ENCODE data around the gene ATG4C. TPM values are rescaled to one million over a fixed set of nuclear protein-coding genes. Genes with fewer than 3 reads are reported as not detected.

ATG4C gene
- total and polyA plus RNA-seq, 10 of the 15 experiments (the other 5 are each of a cell fraction or from before 2014, with no cell fraction given), result 8.1 to 30.9 (median 18.9) TPM

DNA sequence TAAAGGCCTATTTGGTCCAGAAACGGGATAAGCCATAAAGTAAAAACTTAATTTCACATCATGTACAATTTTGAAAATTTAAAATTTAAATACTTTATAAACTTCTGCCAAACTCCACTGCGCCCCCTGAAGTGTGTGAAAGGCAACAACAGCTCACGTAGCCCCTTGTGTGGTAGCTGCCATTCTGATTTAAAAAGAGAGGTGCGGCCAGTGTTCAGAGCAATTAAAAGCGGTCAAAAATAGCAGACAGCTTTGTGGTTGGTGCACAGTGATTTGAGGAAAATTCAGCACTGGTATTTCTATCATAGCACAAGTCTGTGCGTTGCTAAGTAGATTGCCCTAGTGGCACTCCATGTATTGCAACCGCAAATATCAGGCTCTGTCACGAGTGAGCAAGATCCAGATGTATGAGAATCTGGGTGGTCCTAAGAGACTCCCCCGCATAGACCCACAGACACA, 122.5 kb downstream of the ATG4C start:
- Histone ChIP-seq H4K20me1 (ENCODE audit: control insufficient read depth, insufficient read depth) (no peaks in the 10 kb centered on the region), H3K9ac (ENCODE audit: control insufficient read depth, insufficient read depth, low read length) (no peak overlapping the region), H3K4me1 (ENCODE audit: control insufficient read depth, insufficient read depth, low read length) (no peaks in the 10 kb centered on the region), H3K27me3 (replicated peaks in 1 of 2; ENCODE audit: control insufficient read depth in 2 of 2, insufficient read depth in 2 of 2, low read length in 1 of 2) (no peaks in the 10 kb centered on the region), H3K4me2 (ENCODE audit: control insufficient read depth, insufficient read depth) (no peak overlapping the region), H3K4me3 (no peak overlapping the region), H3K36me3 (ENCODE audit: control insufficient read depth in 2 of 2, insufficient read depth in 2 of 2, low read length in 1 of 2) (no peaks in the 10 kb centered on the region), H3K9me3 (replicated peaks; ENCODE audit: control insufficient read depth, insufficient read depth, low read length) (no peaks in the 10 kb centered on the region), H3K27ac (ENCODE audit: control insufficient read depth, insufficient read depth) (no peak overlapping the region), H3K79me2 (ENCODE audit: control insufficient read depth, insufficient read depth, low read length) (no peaks in the 10 kb centered on the region), H2AFZ (ENCODE audit: control insufficient read depth, low read depth, low read length) (no peak overlapping the region)
- POLR2A ChIA-PET, result interaction anchor here (0.6 to 0.9 kb wide), 2 partner anchors 68 to 293 kb away, joined by 3 read pairs; no protein-coding TSS in a partner anchor
- 59% methylated on average over 9 of the region's 9 CpGs for WGBS (ENCODE audit: insufficient coverage, insufficient replicate concordance, low lambda C conversion rate, missing lambda C conversion rate)
- FAIRE-seq (no peak), DNase-seq (ENCODE audit: low read depth, low spot score) (no peak), ATAC-seq (peak; percentile 31; the same call in 2 of the 3 replicates)
- SMC1A ChIA-PET (ENCODE audit: uncharacterized antibody, unreplicated experiment), result interaction anchor here (1.5 to 1.7 kb wide), 2 partner anchors 65 to 68 kb away, joined by 4 to 10 read pairs; no protein-coding TSS in a partner anchor
- CTCF ChIA-PET, result interaction anchor here (0.5 to 2.6 kb wide), 8 partner anchors 10 to 1050 kb away, joined by 3 to 18 read pairs (median 5); no protein-coding TSS in a partner anchor
- RAD21 ChIA-PET (ENCODE audit: unreplicated experiment), result interaction anchor here (1.0 to 1.2 kb wide), 2 partner anchors 65 to 67 kb away, joined by 3 to 6 read pairs; no protein-coding TSS in a partner anchor
- no TSS peak for BruUV-seq (replicated peaks)
- in situ Hi-C loops (cut with MboI) (no loop called here), intact Hi-C loops (cut with micrococcal nuclease; ENCODE audit: unreplicated experiment) (no loop called here)
- TF ChIP-seq, protein P1, sequence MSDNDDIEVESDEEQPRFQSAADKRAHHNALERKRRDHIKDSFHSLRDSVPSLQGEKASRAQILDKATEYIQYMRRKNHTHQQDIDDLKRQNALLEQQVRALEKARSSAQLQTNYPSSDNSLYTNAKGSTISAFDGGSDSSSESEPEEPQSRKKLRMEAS (IDR thresholded peaks at IDR 0.05; ENCODE audit: low read depth, low read length), result no peak
- peak; percentile 9; the same call in 1 of the 2 replicates for TF ChIP-seq SMC3 (IDR thresholded peaks at IDR 0.05; ENCODE audit: borderline replicate concordance, low read length)
- TF ChIP-seq, protein P2, sequence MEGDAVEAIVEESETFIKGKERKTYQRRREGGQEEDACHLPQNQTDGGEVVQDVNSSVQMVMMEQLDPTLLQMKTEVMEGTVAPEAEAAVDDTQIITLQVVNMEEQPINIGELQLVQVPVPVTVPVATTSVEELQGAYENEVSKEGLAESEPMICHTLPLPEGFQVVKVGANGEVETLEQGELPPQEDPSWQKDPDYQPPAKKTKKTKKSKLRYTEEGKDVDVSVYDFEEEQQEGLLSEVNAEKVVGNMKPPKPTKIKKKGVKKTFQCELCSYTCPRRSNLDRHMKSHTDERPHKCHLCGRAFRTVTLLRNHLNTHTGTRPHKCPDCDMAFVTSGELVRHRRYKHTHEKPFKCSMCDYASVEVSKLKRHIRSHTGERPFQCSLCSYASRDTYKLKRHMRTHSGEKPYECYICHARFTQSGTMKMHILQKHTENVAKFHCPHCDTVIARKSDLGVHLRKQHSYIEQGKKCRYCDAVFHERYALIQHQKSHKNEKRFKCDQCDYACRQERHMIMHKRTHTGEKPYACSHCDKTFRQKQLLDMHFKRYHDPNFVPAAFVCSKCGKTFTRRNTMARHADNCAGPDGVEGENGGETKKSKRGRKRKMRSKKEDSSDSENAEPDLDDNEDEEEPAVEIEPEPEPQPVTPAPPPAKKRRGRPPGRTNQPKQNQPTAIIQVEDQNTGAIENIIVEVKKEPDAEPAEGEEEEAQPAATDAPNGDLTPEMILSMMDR (IDR thresholded peaks at IDR 0.05 in 2 of 3, conservative IDR thresholded peaks at IDR 0.05 in 1 of 3; ENCODE audit: control insufficient read depth in 2 of 3, extremely low read depth in 1 of 3, insufficient read depth in 1 of 3, low read depth in 3 of 3, low read length in 3 of 3), result peak; percentile 20 to 44 (median 38); a peak in 4 of 6 replicates
